Prostate gland (tissue), 2 donors: Measurements from ENCODE around the gene CFD.

Experiments
- CTCF ChIP-seq, 4 experiments: fragments of 200-600 bp in 2 of 4; fragments of 450-650 bp in 2 of 4; sonication (generic) in 2 of 4; IDR thresholded peaks; 1 replicate in 3 of 4; 2 replicates in 1 of 4; pipeline ENCODE4 v1.5.1; 2016 to 2019; ENCODE audit warnings: antibody characterized with exemption in 4 of 4, mild to moderate bottlenecking in 2 of 4, moderate library complexity in 2 of 4
- POLR2A ChIP-seq: fragments of 450-650 bp; IDR thresholded peaks from one replicate; pipeline ENCODE4 v1.6.1; 2016; ENCODE audit warnings: antibody characterized with exemption, mild to moderate bottlenecking
- POLR2AphosphoS5 ChIP-seq: sonication (generic); formaldehyde crosslinking; IDR thresholded peaks from one replicate; pipeline ENCODE4 v1.6.1; 2017; ENCODE audit warnings: antibody characterized with exemption

GRCh38 chr19:855142-855541 is 4.3 kb upstream of the CFD start:
- no peak for TF ChIP-seq POLR2A
- TF ChIP-seq CTCF (IDR thresholded peaks at IDR 0.05): no peak
- TF ChIP-seq POLR2AphosphoS5: no peak
